Endothelial cell of umbilical vein (primary cell): ENCODE results near the gene RIT2. TPM values are rescaled to one million over a fixed set of nuclear protein-coding genes. Genes with fewer than 3 reads are reported as not detected.

Source experiments
- BruUV-seq: library from RNA; stranded (reverse); fragments of 400-500 nt; replicated peaks from 2 replicates; lab custom pipeline; 2021; lab: Mats Ljungman, UMichigan
- CTCF ChIA-PET: fragments of 300-600, 350-600 bp; sonication (Branson Sonifier 250); formaldehyde crosslinking; loops from one replicate; lab custom pipeline; 2021; ENCODE audit warnings: antibody characterized with exemption, inconsistent platforms; lab: Charles Lee
- POLR2A ChIA-PET: fragments of 300-600, 350-600 bp; sonication (Branson Sonifier 250); formaldehyde crosslinking; loops from one replicate; lab custom pipeline; 2021; ENCODE audit warnings: antibody characterized with exemption, inconsistent platforms; lab: Charles Lee
- DNase-seq: peaks from one replicate; pipeline ENCODE4 v3.0.0-alpha.2; 2011; ENCODE audit warnings: low read depth, low spot score
- FAIRE-seq: peaks from 2 replicates; lab custom pipeline; 2011; peaks lifted over from hg19 to GRCh38; lab: Jason Lieb, UNC
- H2AFZ ChIP-seq: 2 replicates; pipeline ENCODE4 v1.6.0; 2012; ENCODE audit warnings: low read depth, low read length, control low read depth, inconsistent platforms
- H3K27ac ChIP-seq: 2 replicates; pipeline ENCODE4 v1.5.1; 2011; ENCODE audit warnings: low read depth, mild to moderate bottlenecking, control low read depth, low read length, moderate library complexity; ENCODE audit not compliant: insufficient read depth
- H3K27me3 ChIP-seq, 2 experiments: 2 replicates each; pipeline versions ENCODE4 v1.6.0 to v1.6.1; 2011; ENCODE audit warnings: low read length in 2 of 2, mixed read lengths in 1 of 2; ENCODE audit not compliant: control insufficient read depth in 2 of 2, insufficient read depth in 2 of 2
- H3K36me3 ChIP-seq, 2 experiments: 2 replicates in 1 of 2; 3 replicates in 1 of 2; pipeline ENCODE4 v1.5.1; 2011; ENCODE audit warnings: low read length in 2 of 2, mild to moderate bottlenecking in 1 of 2, moderate library complexity in 1 of 2; ENCODE audit not compliant: control insufficient read depth in 2 of 2, insufficient read depth in 2 of 2; ENCODE audit errors: extremely low read depth in 1 of 2
- H3K4me1 ChIP-seq: 3 replicates; pipeline ENCODE4 v1.5.1; 2011; ENCODE audit warnings: mild to moderate bottlenecking, low read length; ENCODE audit not compliant: control insufficient read depth, insufficient read depth; ENCODE audit errors: extremely low read depth
- H3K4me2 ChIP-seq: 2 replicates; pipeline ENCODE4 v1.6.1; 2011; ENCODE audit warnings: low read length, control low read depth, mixed read lengths; ENCODE audit not compliant: insufficient read depth
- H3K4me3 ChIP-seq, 3 experiments: fragments of 200-600 bp in 1 of 3; sonication (generic), shearing (Covaris generic) in 1 of 3; replicated peaks in 1 of 3; 2 replicates each; pipeline ENCODE4 v1.5.1; 2011 to 2016; ENCODE audit warnings: control low read depth in 3 of 3, low read length in 3 of 3, mild to moderate bottlenecking in 2 of 3, inconsistent platforms in 1 of 3, low read depth in 1 of 3, moderate library complexity in 1 of 3; ENCODE audit not compliant: insufficient read depth in 1 of 3
- H3K79me2 ChIP-seq: 2 replicates; pipeline ENCODE4 v1.6.0; 2012; ENCODE audit warnings: low read length, inconsistent platforms; ENCODE audit not compliant: control insufficient read depth, insufficient read depth
- H3K9ac ChIP-seq: replicated peaks from 2 replicates; pipeline ENCODE3; 2011; ENCODE audit warnings: low read length, control low read depth; ENCODE audit not compliant: insufficient read depth; ENCODE audit errors: extremely low read depth
- H3K9me1 ChIP-seq: replicated peaks from 3 replicates; pipeline ENCODE4 v1.6.0; 2011; ENCODE audit warnings: mild to moderate bottlenecking, low read length; ENCODE audit not compliant: control insufficient read depth, insufficient read depth; ENCODE audit errors: extremely low read depth
- H3K9me3 ChIP-seq: replicated peaks from 2 replicates; pipeline ENCODE4 v1.5.1; 2012; ENCODE audit warnings: low read length, inconsistent platforms; ENCODE audit not compliant: control insufficient read depth, insufficient read depth
- H4K20me1 ChIP-seq: replicated peaks from 2 replicates; pipeline ENCODE3; 2011; ENCODE audit warnings: mild to moderate bottlenecking, low read length; ENCODE audit not compliant: control insufficient read depth, insufficient read depth; ENCODE audit errors: extremely low read depth
- CTCF ChIP-seq, 2 donors: IDR thresholded peaks; 1 replicate in 1 of 2; 2 replicates in 1 of 2; pipeline ENCODE4 v1.5.1; 2011; ENCODE audit warnings: low read length in 2 of 2, mild to moderate bottlenecking in 2 of 2, moderate library complexity in 2 of 2, control low read depth in 1 of 2, inconsistent platforms in 1 of 2, low read depth in 1 of 2; ENCODE audit not compliant: insufficient read depth in 1 of 2; ENCODE audit errors: extremely low read depth in 1 of 2
- EZH2 ChIP-seq: IDR thresholded peaks from 2 replicates; pipeline ENCODE4 v1.6.1; 2012; ENCODE audit warnings: borderline replicate concordance, low read depth, mild to moderate bottlenecking, moderate library complexity, low read length, inconsistent platforms; ENCODE audit not compliant: severe bottlenecking
- FOS ChIP-seq: IDR thresholded peaks from 2 replicates; pipeline ENCODE4 v1.6.1; 2011; ENCODE audit warnings: mild to moderate bottlenecking, low read length, moderate library complexity, borderline replicate concordance; ENCODE audit not compliant: insufficient read depth
- GATA2 ChIP-seq: IDR thresholded peaks from 2 replicates; pipeline ENCODE4 v1.7.0; 2011; ENCODE audit warnings: low read depth, mild to moderate bottlenecking, moderate library complexity, mixed read lengths, low read length; ENCODE audit not compliant: insufficient read length, insufficient read depth
- JUN ChIP-seq: IDR thresholded peaks from 2 replicates; pipeline ENCODE4 v1.6.1; 2011; ENCODE audit warnings: borderline replicate concordance, low read depth; ENCODE audit not compliant: insufficient read length, insufficient read depth
- MAX ChIP-seq: IDR thresholded peaks from 2 replicates; pipeline ENCODE4 v1.6.1; 2011; ENCODE audit not compliant: insufficient read depth, insufficient read length
- MYC ChIP-seq: IDR thresholded peaks from one replicate; pipeline ENCODE4 v1.6.1; 2011; ENCODE audit warnings: mild to moderate bottlenecking, low read depth, low read length
- POLR2A ChIP-seq: IDR thresholded peaks from 2 replicates; pipeline ENCODE4 v1.6.1; 2012; ENCODE audit warnings: low read depth, mild to moderate bottlenecking, control low read depth, low read length
- POLR2AphosphoS5 ChIP-seq: IDR thresholded peaks from 2 replicates; pipeline ENCODE4 v1.6.1; 2012; ENCODE audit warnings: low read depth, mild to moderate bottlenecking, control low read depth, low read length, moderate library complexity; ENCODE audit not compliant: insufficient read depth
- dilution Hi-C: fragments of 300-500 bp; cut with MboI; formaldehyde crosslinking; loops from one replicate; pipeline ENCODE4 v1.15.0; 2019; ENCODE audit warnings: low sequenced_read_pairs; ENCODE audit not compliant: extremely low pct_ligation_motif_present
- intact Hi-C: fragments of 100-400 bp; cut with micrococcal nuclease; formaldehyde crosslinking; loops from one replicate; pipeline ENCODE4 v1.10.0; 2022
- polyA plus RNA-seq, 4 experiments: library from polyadenylated mRNA; depleted of rRNA in 3 of 4; stranded (reverse) in 3 of 4; unstranded in 1 of 4; fragments of >200 nt; gene quantifications; 2 replicates each; pipeline versions ENCODE4 v1.2.1 to v1.2.3, GENCODE V29; 2011 to 2012; ENCODE audit warnings: missing spikeins in 1 of 4
- total RNA-seq: library from RNA; stranded (reverse); gene quantifications from 2 replicates; pipeline ENCODE4 v1.2.3, GENCODE V29; 2021

The RIT2 gene
- total and polyA plus RNA-seq, 2 donors (not counting 3 experiments of a cell fraction or from before 2014, with no cell fraction given) = not detected

- POLR2A ChIA-PET = no interaction called here
- Histone ChIP-seq H3K79me2 (no peaks in the 10 kb centered on the region), H3K27ac (no peak overlapping the region), H3K27me3 (no peaks in the 10 kb centered on the region), H2AFZ (no peak overlapping the region), H3K9me1 (no peaks in the 10 kb centered on the region), H4K20me1 (no peaks in the 10 kb centered on the region), H3K9me3 (no peaks in the 10 kb centered on the region), H3K36me3 (no peaks in the 10 kb centered on the region), H3K9ac (no peak overlapping the region), H3K4me3 (no peak overlapping the region), H3K4me2 (no peak overlapping the region), H3K4me1 (no peaks in the 10 kb centered on the region)
- DNase-seq = no peak
- CTCF ChIA-PET = no interaction called here
- dilution Hi-C loops = no loop called here
- intact Hi-C loops = no loop called here
- TF ChIP-seq GATA2 = no peak
- no peak for TF ChIP-seq FOS
- TF ChIP-seq POLR2AphosphoS5 = no peak
- no peak for TF ChIP-seq CTCF (IDR thresholded peaks at IDR 0.05; ENCODE audit: extremely low read depth in 1 of 2, insufficient read depth in 1 of 2, low read depth in 1 of 2, low read length in 2 of 2)
- TF ChIP-seq MYC = no peak
- TF ChIP-seq MAX = no peak
- TF ChIP-seq EZH2 = no peak
- no peak for TF ChIP-seq POLR2A
- no peak for TF ChIP-seq JUN
- BruUV-seq = no TSS peak
- FAIRE-seq = no peak
Measured at GRCh38 chr18:42915299-42915698, 200.2 kb downstream of the RIT2 start.
